Measurements from ENCODE around the gene DDIAS. TPM values are rescaled to one million over a fixed set of nuclear protein-coding genes. Genes with fewer than 3 reads are reported as not detected.
A peak's percentile ranks its signal among the peaks of the same experiment; 100 is the strongest.
"Not testable (repeated sequence)": the region's sequence is repeated elsewhere in the genome, so short reads cannot be mapped to it uniquely, and the experiment has no call there.

DDIAS gene
- total RNA-seq, 1 donor from 2014 or later, result 3.7 TPM

GRCh38 chr11:82889133-82890001 lies 12.2 kb upstream of the DDIAS start:
- DNase-seq, result no peak

GRCh38 chr11:82890002-82890341 lies 11.6 kb upstream of the DDIAS start:
- DNase-seq, result no peak

GRCh38 chr11:82890936-82891335 lies 10.6 kb upstream of the DDIAS start:
- DNase-seq, result no peak

GRCh38 chr11:82892611-82893169 lies 8.8 kb upstream of the DDIAS start:
- no peak for DNase-seq

- no peak for DNase-seq
These were observed 6.0 kb upstream of the DDIAS start for GRCh38 chr11:82895437-82896091.

GRCh38 chr11:82896183-82896582 lies 5.4 kb upstream of the DDIAS start:
- no peak for DNase-seq

GRCh38 chr11:82898241-82898640 lies 3.3 kb upstream of the DDIAS start:
- no peak for DNase-seq

GRCh38 chr11:82899186-82899820 lies 2.2 kb upstream of the DDIAS start:
- peak; percentile 20 for DNase-seq

GRCh38 chr11:82899957-82900276 lies 1.6 kb upstream of the DDIAS start:
- no peak for DNase-seq

- peak; percentile 90 for DNase-seq
These were observed 1.0 kb upstream of the DDIAS start, which contains the start of gene PRCP for GRCh38 chr11:82900277-82901164. PRCP (minus strand) TSS chr11:82900430; CDS start chr11:82900402, 28 bp downstream.

GRCh38 chr11:82901922-82902485 lies 468 bp downstream of the DDIAS start:
- DNase-seq, result no peak

- DNase-seq, result no peak
These were observed 1.3 kb downstream of the DDIAS start for GRCh38 chr11:82902880-82903279.

GRCh38 chr11:82903843-82904586 lies 2.5 kb downstream of the DDIAS start:
- no peak for DNase-seq

- DNase-seq, result peak; percentile 42
These were observed 4.7 kb downstream of the DDIAS start for GRCh38 chr11:82906236-82906635.

GRCh38 chr11:82906931-82907330 lies 5.4 kb downstream of the DDIAS start:
- no peak for DNase-seq

- no peak for DNase-seq
These were observed 5.8 kb downstream of the DDIAS start for GRCh38 chr11:82907371-82907770.

GRCh38 chr11:82908311-82908710 lies 6.8 kb downstream of the DDIAS start:
- no peak for DNase-seq

- DNase-seq, result no peak
These were observed 7.6 kb downstream of the DDIAS start for GRCh38 chr11:82909015-82909640.

- not testable (repeated sequence) for DNase-seq
These were observed 18.2 kb downstream of the DDIAS start for GRCh38 chr11:82919786-82920185.

GRCh38 chr11:82920227-82920626 lies 18.7 kb downstream of the DDIAS start:
- not testable (repeated sequence) for DNase-seq

All from tongue (tissue), 2 donors.